NCI-H82 treated with DMSO at 0.1 percent for 48 hours (cell line): ENCODE measurements around the gene CDC73.
"Not testable (repeated sequence)": the region's sequence is repeated elsewhere in the genome, so short reads cannot be mapped to it uniquely, and the experiment has no call there.

Source experiments
- DNase-seq: peaks from one replicate; lab custom pipeline; 2025; ENCODE audit not compliant: unreplicated experiment; lab: John Stamatoyannopoulos, UW

The CDC73 gene

DNA sequence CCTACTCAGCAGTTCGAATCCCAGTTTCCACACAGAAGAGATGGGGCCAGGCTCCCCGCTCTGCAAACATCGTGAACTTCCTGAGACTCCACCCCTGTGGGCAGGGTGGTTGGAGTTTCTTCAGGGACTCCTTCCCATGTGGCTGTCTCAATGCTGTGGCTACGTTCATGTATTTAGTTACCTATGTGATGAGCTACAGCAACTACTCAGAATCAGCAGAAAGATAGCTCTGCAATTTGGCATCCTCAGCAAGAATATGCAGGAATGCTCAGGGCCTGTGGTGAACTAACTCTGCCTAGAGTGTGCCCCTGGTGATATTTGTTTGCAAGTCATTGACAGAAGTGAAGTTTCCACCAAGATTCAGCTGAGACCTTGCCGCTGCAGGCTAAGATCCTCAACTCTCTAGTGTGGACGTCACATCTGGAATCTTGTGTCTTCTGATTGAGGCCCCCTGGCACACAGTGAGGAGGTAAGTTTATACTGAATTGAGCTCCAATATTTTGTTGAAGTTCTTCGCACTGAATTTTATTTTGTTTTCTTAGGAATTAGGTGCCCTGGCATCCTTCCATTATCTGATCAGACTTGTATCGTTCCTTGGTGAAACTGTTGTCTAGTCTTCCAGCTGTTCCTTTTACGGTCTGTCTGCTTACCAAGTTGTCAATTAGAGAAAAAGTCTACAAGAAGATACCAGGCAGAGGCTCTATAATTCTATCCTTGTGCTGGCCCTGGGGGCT is 8.4 kb upstream of the CDC73 start:
- no peak for DNase-seq

DNA sequence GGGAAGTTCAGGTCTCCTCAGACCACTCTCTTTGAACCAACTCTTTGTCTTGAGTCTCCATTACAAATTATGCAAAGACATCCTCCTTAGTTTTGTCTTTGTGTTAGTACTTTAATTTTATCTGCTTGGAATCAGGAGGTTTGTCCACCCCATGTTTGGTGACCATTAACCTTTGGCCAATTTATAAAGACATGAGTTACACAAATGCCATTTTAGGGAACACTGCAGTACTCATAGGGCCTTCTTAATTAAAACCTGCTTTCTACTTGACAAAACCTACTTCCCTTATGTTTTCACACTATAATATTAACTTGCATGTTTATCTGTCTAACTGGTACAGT is 7.9 kb upstream of the CDC73 start:
- no peak for DNase-seq

DNA sequence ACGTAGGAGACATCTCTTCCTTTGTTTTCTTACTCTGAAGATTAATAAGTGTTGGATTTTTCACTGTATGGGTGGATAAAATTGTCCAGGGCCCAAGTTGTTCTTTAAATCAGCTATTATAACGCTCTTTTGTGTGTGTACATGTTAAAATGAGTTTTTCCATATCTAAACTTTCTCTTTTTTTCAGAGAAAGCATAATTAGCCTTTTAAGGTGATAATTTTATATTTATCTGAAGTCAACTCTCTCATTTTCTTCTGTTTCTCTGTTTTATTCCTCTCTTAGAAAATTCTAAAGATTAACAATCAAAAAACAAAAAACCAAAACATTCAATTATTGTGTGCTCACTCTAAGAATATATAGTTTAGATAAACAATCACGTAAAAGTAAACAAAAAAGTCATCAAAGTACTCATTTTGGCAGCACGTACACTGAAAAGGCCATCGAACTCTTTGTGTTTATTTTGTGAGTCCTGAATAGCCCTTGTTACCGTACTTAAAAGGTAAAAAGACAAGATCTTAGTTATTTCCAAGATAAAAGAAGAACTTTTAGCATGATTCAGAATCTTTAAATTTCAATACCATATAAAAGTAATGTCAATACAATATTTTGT is 7.2 kb upstream of the CDC73 start:
- DNase-seq = no peak

DNA sequence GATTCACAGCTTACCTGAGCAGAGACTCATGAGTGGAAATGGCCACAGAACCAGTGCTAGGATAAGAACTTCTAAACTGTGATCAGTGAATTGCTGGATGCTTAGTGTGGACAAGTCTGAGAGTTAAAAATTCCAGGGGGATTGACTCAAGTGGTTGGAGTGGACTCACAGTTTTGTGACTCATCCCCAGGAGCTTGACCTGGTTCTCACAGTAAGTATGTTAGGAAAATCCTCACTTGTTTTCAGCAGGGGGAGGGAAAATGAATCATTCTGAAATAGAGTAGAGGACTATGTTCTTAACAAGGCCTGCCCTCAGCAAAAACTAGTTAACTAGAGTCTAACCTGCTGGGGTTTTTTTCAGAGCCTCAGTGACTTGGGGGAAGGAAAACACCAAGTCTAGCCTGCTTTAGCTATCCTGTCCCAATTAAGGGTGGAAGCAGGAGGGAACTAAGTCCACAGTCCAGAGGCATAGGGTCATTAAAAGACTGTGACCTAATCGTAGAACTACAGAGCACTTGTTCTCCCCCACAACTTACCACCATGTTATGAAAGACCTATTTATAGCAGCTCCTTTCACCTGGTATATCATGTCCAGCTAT is 6.1 kb upstream of the CDC73 start:
- no peak for DNase-seq

DNA sequence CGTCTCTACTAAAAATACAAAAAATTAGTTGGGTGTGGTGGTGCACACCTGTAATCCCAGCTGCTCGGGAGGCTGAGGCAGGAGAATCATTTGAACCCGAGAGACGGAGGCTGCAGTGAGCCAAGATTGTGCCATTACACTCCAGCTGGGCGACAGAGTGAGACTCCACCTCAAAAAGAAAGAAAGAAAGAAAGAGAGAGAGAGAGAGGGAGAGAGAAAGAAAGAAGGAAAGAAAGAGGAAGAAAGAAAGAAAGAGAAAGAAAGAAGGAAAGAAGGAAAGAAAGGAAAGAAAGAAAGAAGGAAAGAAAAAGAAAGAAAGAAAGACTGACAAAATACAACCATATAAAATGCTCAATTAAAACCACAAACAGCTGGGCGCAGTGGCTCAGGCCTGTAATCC is 4.7 kb upstream of the CDC73 start:
- not testable (repeated sequence) for DNase-seq

DNA sequence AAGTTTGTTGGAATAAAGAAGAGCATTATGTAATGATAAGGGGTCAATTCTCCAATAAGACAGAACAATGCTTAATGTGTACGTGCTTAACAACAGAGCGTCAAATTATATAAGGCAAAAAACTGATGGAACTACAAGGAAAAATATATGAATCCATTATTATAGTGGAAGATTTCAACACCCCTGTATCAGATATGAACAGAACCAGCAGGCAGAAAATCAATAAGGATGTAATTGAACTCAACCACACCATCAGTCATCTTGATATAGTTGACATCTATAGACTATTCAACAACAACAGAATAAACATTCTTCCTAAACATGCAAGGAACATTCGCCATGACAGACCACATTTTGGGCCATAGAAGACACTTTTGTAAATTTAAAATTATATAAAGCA is 3.6 kb upstream of the CDC73 start:
- no peak for DNase-seq

DNA sequence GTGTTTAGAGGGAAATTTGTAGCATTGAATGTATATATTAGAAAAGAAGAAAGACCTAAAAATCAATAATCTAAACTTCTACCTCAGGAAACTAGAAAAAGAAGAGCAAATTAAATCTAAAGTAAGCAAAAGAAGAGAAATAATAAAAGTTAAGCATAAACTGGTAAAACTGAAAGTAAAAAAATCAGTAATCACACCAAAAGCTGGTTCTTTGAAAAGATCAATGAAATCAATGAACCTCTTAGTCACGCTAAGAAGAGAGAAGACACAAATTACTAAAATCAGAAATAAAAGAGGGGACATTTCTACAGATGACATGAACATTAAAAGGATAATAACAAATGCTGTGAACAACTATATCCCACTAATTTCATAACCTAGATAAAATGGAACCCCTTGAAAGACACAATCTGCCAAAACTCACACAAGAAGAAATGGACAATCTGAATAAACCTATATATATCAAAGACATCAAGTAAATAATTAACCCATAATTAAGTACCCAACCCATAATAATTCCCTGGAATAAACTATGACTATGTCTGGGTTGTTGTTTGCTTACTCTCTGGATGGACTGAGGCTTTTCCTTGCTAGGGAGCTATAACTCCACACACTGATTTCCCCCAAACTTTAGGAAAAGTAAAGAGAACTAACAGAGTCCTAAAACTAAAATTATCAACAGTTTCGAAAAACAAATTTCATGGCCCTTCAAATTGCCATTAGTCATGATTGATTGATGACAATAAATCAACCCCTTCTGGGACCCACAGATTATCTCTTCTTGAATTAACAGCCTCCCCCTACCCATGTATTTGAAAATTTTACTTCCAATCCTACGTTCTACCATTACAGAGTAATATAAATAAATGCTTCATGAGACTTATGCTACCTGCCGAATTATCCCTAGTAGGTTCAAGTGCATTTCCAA is 2.8 kb upstream of the CDC73 start:
- no peak for DNase-seq

DNA sequence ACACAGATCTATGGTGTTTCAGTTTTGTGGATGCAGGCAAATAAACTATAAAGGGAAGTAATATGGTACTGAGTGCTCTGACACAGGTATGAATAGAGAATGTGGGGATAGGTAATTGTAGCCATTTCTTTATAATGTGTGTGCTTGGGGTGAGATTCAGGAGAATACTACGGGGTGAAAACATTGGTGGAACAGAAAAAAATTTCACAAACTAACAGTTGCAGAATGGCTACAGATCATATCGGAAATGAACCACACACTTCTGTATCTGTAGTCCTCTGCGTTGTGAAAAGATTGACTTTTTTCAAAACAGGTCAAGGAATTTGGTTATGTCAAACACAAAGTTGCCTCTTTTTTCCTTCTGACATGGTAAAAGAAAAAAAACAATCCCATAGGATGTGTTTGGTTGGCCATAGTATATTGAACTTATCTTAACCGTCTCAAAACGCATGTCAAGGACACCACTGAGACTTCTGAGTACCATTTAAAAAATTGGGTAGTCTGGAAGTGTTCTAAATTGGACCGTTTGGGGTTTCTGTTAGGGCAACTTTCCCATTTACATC is 1.1 kb upstream of the CDC73 start:
- no peak for DNase-seq

DNA sequence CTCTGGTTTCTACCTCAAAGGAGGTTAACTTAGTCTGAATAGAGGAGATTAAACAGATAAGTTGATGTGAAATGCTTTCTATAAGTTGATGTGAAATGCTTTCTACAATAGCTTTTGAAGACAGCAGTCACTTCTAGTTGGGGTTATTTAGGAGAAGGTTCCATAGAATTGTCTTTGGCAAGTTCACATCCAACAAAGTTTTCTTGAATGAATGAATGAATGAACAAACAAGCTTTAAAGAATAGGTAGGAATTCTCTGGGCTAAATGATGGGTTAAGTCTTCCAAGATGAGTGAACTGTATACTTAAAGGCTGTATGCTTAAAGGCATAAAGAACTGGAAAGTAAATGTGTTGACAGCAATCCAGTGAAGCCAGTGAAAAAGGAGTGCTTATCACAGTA is 1.9 kb downstream of the CDC73 start:
- no peak for DNase-seq

DNA sequence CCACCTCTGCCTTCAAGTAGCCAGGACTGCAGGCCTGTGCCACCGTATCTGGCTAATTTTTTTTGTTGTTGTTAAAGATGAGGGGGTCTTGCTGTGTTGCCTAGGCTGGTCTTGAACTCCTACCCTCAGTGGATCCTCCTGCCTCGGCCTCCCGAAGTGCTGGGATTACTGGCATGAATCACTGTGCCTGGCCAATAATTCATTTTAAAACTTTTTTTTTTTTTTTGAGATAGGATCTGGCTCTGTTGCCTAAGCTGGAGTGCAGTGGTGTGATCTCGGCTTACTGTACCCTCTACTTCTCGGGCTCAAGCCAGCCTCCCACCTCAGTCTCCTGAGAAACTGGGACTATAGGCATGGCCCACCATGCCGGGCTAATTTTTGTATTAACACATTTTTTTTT is 3.5 kb downstream of the CDC73 start:
- no peak for DNase-seq

DNA sequence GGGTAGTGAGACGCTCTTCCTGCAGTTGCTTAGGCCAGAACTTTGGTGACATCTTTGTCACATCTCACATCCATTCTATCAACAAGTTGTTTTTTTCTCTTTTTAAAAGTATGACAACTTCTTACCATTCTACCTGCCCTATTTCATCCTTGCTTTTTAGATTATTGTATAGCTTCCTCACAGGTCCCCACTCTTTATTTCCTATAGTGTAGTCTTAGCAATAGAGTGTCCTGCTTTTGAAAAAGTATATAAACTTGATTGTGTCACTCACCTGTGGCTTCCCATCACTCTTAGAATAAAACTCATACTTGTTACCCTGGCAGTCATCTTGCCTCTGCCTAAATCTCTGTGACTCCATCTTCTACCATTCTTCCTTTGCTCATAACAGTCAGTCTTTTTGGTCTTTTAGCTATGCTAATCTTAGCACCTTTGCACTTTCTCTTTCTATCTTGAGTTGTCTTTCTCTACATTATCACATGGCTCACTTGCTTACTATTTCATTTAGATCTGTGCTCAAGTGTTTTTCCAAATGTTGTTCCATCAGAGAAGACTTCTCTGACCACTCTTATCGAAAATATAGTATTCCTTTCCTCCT is 9.5 kb downstream of the CDC73 start:
- no peak for DNase-seq

DNA sequence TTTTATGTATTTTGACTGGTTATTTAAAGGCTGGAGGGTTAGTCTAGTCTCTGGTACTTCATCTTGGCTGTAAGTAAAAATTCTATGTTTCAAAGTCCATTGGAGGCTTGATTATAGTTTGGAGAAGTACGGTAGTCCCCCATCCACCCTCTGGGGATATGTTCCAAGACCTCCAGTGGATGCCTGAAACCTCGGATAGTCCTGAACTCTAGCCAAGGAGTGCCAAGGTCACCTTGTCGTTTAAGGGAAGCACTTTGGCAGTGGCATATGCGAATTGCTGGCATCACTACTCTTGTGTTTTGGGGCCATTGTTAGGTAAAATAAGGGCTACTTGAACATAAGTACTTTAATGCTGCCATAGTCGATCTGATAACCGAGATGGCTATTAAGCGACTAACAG is 18.4 kb downstream of the CDC73 start:
- DNase-seq = no peak

DNA sequence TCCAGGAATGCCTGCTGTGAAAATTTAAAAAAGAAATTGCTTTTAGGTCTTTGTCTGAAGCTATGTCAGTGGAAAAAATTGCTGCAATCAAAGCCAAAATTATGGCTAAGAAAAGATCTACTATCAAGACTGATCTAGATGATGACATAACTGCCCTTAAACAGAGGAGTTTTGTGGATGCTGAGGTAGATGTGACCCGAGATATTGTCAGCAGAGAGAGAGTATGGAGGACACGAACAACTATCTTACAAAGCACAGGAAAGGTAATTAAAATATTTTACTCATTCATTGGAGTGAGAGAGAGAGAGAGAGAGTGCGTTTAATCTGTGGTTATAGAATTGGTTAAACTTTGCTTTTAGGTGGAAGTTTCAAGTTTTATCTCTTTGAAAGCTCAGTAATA is 20.0 kb downstream of the CDC73 start:
- no peak for DNase-seq

DNA sequence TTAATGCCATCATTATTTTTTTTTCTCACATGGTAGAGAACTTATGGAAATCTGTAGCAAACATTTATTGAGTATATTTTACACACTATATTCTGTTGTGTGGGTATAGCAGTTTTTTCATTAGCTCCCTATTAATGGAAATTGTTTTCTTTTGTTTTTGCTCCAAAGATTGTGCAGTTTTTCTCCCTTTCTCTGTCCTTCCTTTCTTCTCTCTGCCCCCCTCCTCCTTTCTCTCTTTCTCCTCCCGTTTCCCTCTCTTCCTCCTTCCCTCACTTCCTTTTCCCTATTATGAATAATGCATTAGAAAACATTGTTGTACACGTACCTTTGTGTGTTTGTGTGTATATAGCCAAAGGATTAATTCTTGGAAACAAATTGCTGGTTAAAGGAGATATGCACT is 20.6 kb downstream of the CDC73 start:
- no peak for DNase-seq

DNA sequence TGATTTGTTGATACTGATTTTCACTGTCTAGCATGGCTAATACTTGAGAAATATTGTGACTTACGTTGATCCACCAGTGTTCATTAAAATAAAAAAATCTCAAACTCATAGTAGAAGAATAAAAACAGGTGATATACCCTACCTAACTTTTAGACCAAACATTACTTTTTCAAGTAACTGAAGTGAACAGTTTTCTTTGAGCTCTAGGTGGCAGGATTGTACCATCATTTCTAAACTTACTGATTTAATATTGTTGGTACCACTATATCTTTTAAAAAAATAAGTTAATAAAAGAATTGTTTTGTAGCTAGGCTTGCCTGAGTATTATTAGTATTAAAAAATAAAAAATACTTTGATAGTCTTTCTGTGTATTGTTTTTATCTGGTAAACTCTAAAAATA is 21.5 kb downstream of the CDC73 start:
- DNase-seq = no peak

DNA sequence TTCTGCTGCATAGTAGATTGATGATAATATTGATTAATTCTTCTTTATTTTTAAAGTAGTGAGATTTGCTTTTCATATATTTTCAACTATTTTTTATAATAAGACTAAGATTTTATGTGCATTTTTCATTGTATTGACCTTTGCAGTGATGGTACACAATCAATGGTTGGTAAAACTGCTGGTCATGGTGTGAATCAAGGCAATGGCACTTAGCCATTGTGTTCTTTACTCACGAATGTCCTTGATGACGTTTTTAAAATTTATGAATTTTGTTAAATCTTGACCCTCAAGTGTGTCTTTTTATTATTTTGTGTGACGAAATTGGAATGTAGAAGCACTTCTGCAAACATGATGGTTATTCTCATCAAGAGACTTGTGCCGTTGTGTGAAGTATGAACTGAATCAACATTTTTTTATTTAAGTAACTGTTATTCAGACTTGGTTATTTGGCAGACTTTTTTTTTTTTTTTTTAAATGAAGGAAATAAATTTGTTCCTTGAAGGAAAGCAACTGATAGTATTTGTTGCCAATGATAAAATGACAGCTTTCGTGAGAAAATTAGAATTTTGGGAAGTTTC is 22.6 kb downstream of the CDC73 start:
- DNase-seq = no peak

DNA sequence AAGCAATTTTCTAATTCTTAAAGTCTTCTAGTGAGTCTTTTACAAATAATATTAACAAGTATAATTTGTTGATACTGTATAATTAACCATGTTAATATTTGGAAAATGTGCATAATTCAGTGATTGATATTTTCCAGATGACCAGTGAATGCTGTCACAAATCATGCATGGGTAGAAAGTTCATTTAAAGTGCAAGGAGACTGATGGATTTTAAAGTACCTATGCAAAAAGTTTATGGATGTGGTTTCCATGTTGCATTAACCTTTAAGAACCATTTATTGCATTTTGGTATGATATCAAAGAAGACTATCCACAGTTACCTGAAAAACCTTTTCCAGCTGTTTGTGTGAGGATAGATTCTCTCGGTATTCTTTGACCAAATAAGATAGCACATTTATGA is 23.2 kb downstream of the CDC73 start:
- no peak for DNase-seq

DNA sequence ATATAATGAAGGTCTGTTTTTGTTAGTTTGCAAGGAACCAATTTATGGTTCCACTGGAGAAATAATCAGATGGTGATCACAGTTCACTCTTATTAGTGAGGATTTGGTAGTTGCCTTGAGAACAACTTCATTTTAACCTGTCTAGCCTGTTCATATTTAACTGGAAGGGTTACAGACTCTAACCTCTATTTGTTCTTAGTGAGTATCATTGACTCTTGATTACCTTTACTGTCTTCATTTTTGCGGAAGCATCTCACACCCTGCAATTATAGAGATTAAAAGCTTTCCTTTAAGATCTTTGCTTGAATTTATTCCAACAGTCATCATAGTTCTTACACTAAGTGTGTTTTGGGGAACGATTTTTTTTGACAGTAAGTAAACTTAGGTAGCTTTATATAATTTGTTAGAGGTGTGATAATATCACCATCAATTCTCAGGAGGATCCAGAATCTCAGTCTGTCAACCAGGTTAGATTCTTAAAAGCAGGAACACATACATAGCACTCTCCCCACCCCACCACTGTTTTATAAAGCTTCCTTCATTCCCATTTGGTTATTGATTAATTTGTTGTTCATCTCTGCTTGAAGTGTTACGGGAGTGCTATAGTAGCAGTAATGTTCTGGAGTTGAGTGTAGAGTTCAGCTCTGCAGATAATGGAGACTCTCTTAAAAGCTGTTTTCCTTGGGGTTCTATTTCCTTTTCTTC is 34.4 kb downstream of the CDC73 start:
- DNase-seq = no peak

DNA sequence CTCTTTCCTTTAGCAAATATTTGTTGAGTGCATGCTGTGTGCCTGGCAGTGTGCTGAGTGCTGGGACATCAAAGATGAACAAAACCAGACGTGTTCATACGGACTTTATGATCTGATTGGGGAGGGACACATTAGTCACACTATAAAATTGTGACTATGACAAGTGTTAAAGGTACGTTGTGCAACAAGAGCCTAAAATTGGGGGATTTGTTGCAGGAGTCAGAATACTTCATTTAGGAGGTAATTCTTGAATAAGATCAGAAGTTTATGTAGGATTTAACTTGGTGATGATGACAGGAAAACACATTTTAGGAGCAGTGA is 35.0 kb downstream of the CDC73 start:
- DNase-seq = no peak

DNA sequence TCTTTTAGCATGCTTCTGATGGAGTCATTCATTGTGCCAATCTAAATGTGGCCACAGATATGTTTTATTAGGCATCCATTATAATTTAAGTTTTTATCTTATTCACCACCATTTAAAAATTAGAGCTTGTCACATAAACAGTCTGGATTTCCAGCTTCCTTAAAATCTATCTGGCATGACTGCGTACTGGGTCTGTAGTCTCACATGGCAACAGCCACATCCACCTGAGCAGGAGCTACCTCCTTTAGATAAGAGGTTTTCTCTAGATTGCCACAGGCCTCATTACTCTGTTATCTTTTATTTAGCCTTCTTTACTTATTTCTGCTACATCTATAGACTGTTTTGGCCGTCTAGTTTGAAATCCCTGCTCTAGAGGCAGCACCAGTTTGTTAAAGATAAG is 35.5 kb downstream of the CDC73 start:
- no peak for DNase-seq
